Lung (tissue), 12 donors: Measurements from ENCODE around the gene KRT73. TPM values are rescaled to one million over a fixed set of nuclear protein-coding genes. Genes with fewer than 3 reads are reported as not detected.

Source experiments
- ATAC-seq: fragments of 200-7000 bp; cut with Tn5 transposase; one replicate; pipeline ENCODE4 v1.9.1; 2020; ENCODE audit warnings: moderate number of reproducible peaks; ENCODE audit not compliant: insufficient read depth, low FRiP score
- DNase-seq, 3 donors: peaks; one replicate each; pipeline ENCODE4 v3.0.0-alpha.2; 2013 to 2017
- H3K27ac ChIP-seq, 2 donors: one replicate each; pipeline ENCODE4 v1.5.1; 2013; ENCODE audit warnings: mild to moderate bottlenecking in 2 of 2, moderate library complexity in 2 of 2, control low read depth in 1 of 2, inconsistent platforms in 1 of 2, low read depth in 1 of 2, low read length in 1 of 2
- H3K27me3 ChIP-seq, 3 donors: one replicate each; pipeline ENCODE4 v1.5.1; 2013; ENCODE audit warnings: low read length in 2 of 3; ENCODE audit not compliant: control insufficient read depth in 3 of 3, insufficient read depth in 3 of 3
- H3K36me3 ChIP-seq, 4 donors: one replicate each; pipeline ENCODE4 v1.5.1; 2013; ENCODE audit warnings: low read length in 4 of 4, mild to moderate bottlenecking in 1 of 4, moderate library complexity in 1 of 4; ENCODE audit not compliant: control insufficient read depth in 4 of 4, insufficient read depth in 4 of 4
- H3K4me1 ChIP-seq, 5 donors: one replicate each; pipeline ENCODE4 v1.5.1; 2013; ENCODE audit warnings: low read length in 5 of 5, mild to moderate bottlenecking in 2 of 5, moderate library complexity in 1 of 5; ENCODE audit not compliant: control insufficient read depth in 5 of 5, insufficient read depth in 5 of 5
- H3K4me3 ChIP-seq: one replicate; pipeline ENCODE4 v1.5.1; 2013; ENCODE audit warnings: mild to moderate bottlenecking, control low read depth, moderate library complexity
- H3K9ac ChIP-seq, 2 donors: one replicate each; pipeline ENCODE4 v1.5.1; 2013; ENCODE audit warnings: low read length in 2 of 2, control low read depth in 1 of 2; ENCODE audit not compliant: insufficient read depth in 1 of 2
- H3K9me3 ChIP-seq, 4 donors: one replicate each; pipeline ENCODE4 v1.5.1; 2013; ENCODE audit warnings: low read length in 3 of 4, mild to moderate bottlenecking in 1 of 4, moderate library complexity in 1 of 4; ENCODE audit not compliant: control insufficient read depth in 4 of 4, insufficient read depth in 3 of 4
- CTCF ChIP-seq: IDR thresholded peaks from 2 replicates; pipeline ENCODE4 v1.5.1; 2012; ENCODE audit warnings: mild to moderate bottlenecking; ENCODE audit errors: control extremely low read depth, extremely low read depth
- WGBS, 2 donors: extraction: QIAGEN DNeasy Blood & Tissue Kit; methylation state at CpG; one replicate each; pipeline ENCODE4 v1.1.7; 2013; 5-methylcytosine and 5-hydroxymethylcytosine counted together
- polyA plus RNA-seq, 2 donors: library from polyadenylated mRNA; stranded (reverse); fragments of 200-250 nt; gene quantifications; one replicate each; pipeline ENCODE4 v1.2.1, GENCODE V29; 2013
- total RNA-seq, 2 donors: library from RNA; depleted of rRNA in 1 of 2; stranded (reverse); fragments of >200 nt in 1 of 2; gene quantifications; one replicate each; pipeline ENCODE4 v1.2.1, GENCODE V29; 2014 to 2021
- donor health status: control.
- donor health status: control.
- donor health status: Bipolar disorder and iron deficiency.
- donor health status: healthy.
- donor health status: DM: yes; HTN: yes; CAD: no.

KRT73 gene
- total and polyA plus RNA-seq, 4 donors, result 0.07 TPM; not detected in 3

- H3K9ac ChIP-seq, result no peak overlapping the region
- H3K27me3 ChIP-seq, result peaks cover 0 to 11% (median 0%) of the 10 kb centered on the region in 3 donors
- no peak overlapping the region for H3K27ac ChIP-seq
- H3K4me1 ChIP-seq, result no peaks in the 10 kb centered on the region
- DNase-seq, result no peak
- no peak overlapping the region for H3K4me3 ChIP-seq
- no peak for ATAC-seq
- no peaks in the 10 kb centered on the region for H3K36me3 ChIP-seq
- no peak for TF ChIP-seq CTCF
- no peaks in the 10 kb centered on the region for H3K9me3 ChIP-seq
Measured at GRCh38 chr12:52663420-52663819, 45.1 kb upstream of the KRT73 start.

- Histone ChIP-seq H3K4me3 (no peak overlapping the region), H3K27me3 (peaks cover 0 to 6% (median 0%) of the 10 kb centered on the region in 3 donors), H3K27ac (no peak overlapping the region), H3K4me1 (no peaks in the 10 kb centered on the region), H3K9ac (no peak overlapping the region), H3K9me3 (no peaks in the 10 kb centered on the region), H3K36me3 (no peaks in the 10 kb centered on the region)
- DNase-seq (no peak), ATAC-seq (no peak)
- no peak for TF ChIP-seq CTCF
Measured at GRCh38 chr12:52662918-52663229, 44.5 kb upstream of the KRT73 start.

- H3K27ac ChIP-seq, result no peak overlapping the region
- H3K36me3 ChIP-seq, result no peaks in the 10 kb centered on the region
- H3K4me3 ChIP-seq, result no peak overlapping the region
- DNase-seq (no peak), ATAC-seq (no peak)
- peaks cover 0 to 2% (median 0%) of the 10 kb centered on the region in 3 donors for H3K27me3 ChIP-seq
- H3K9me3 ChIP-seq, result no peaks in the 10 kb centered on the region
- 61 to 66% methylated on average over 10 of the region's 10 CpGs for WGBS, 2 donors
- H3K9ac ChIP-seq, result no peak overlapping the region
- H3K4me1 ChIP-seq, result no peaks in the 10 kb centered on the region
- TF ChIP-seq CTCF, result no peak
Measured at GRCh38 chr12:52662093-52662917, 43.9 kb upstream of the KRT73 start.

- Histone ChIP-seq H3K9me3 (no peaks in the 10 kb centered on the region), H3K36me3 (no peaks in the 10 kb centered on the region), H3K9ac (no peak overlapping the region), H3K4me3 (no peak overlapping the region), H3K27me3 (no peaks in the 10 kb centered on the region), H3K4me1 (no peaks in the 10 kb centered on the region), H3K27ac (no peak overlapping the region)
- no peak for TF ChIP-seq CTCF
- DNase-seq (no peak), ATAC-seq (no peak)
- WGBS, 2 donors, result 85 to 92% methylated on average over 3 of the region's 3 CpGs
Measured at GRCh38 chr12:52661668-52662067, 43.3 kb upstream of the KRT73 start.
